Uterus (tissue), 4 donors: ENCODE measurements around the gene RNF168. TPM values are rescaled to one million over a fixed set of nuclear protein-coding genes. Genes with fewer than 3 reads are reported as not detected.
A peak's percentile ranks its signal among the peaks of the same experiment; 100 is the strongest.
"Not testable (repeated sequence)": the region's sequence is repeated elsewhere in the genome, so short reads cannot be mapped to it uniquely, and the experiment has no call there.

Source experiments
- DNase-seq, 2 donors: peaks; one replicate each; pipeline ENCODE4 v3.0.0-alpha.2; 2019 to 2020
- H3K27ac ChIP-seq, 2 donors: fragments of 200-600 bp; sonication (generic); 1 replicate in 1 of 2; 2 replicates in 1 of 2; pipeline ENCODE4 v1.5.1; 2016 to 2018
- H3K27me3 ChIP-seq, 2 donors: fragments of 200-600 bp; sonication (generic); one replicate each; pipeline ENCODE4 v1.5.1; 2018 to 2019; ENCODE audit warnings: control low read depth in 1 of 2
- H3K36me3 ChIP-seq, 2 donors: fragments of 200-600 bp; sonication (generic); one replicate each; pipeline ENCODE4 v1.5.1; 2019; ENCODE audit warnings: control low read depth in 1 of 2
- H3K4me1 ChIP-seq, 2 donors: fragments of 200-600 bp; sonication (generic); one replicate each; pipeline ENCODE4 v1.5.1; 2018 to 2019; ENCODE audit warnings: control low read depth in 1 of 2
- H3K4me3 ChIP-seq, 2 donors: fragments of 200-600 bp; sonication (generic); 1 replicate in 1 of 2; 2 replicates in 1 of 2; pipeline ENCODE4 v1.5.1; 2018 to 2019; ENCODE audit warnings: mild to moderate bottlenecking in 1 of 2
- H3K9me3 ChIP-seq, 2 donors: fragments of 200-600 bp; sonication (generic); one replicate each; pipeline ENCODE4 v1.5.1; 2019; ENCODE audit warnings: control low read depth in 1 of 2
- POLR2A ChIP-seq, 2 donors: fragments of 450-650 bp; IDR thresholded peaks; one replicate each; pipeline ENCODE4 v1.6.1; 2016; ENCODE audit warnings: antibody characterized with exemption in 2 of 2, mild to moderate bottlenecking in 1 of 2, moderate library complexity in 1 of 2
- intact Hi-C: fragments of 100-400 bp; cut with DNase I; formaldehyde crosslinking; loops from one replicate; pipeline ENCODE4 v1.15.1; 2023; ENCODE audit warnings: low total_unique reads
- total RNA-seq, 4 donors: library from RNA; depleted of rRNA in 3 of 4; stranded (reverse); fragments of >200 nt in 3 of 4; gene quantifications; one replicate each; pipeline versions ENCODE4 v1.1.0 to v1.2.4, GENCODE V29; 2014 to 2023
- TF ChIP-seq, protein P1 (sequence below), 4 experiments: fragments of 200-600 bp in 2 of 4; fragments of 450-650 bp in 2 of 4; sonication (generic) in 2 of 4; IDR thresholded peaks; one replicate each; pipeline ENCODE4 v1.5.1; 2016 to 2019; ENCODE audit warnings: antibody characterized with exemption in 4 of 4, mild to moderate bottlenecking in 2 of 4, moderate library complexity in 1 of 4
- donor health status: DM: yes; HTN: yes; CAD: no.

Gene RNF168
- total RNA-seq, 4 donors from 2014 or later: 9.4 to 35.2 (median 18.6) TPM

DNA sequence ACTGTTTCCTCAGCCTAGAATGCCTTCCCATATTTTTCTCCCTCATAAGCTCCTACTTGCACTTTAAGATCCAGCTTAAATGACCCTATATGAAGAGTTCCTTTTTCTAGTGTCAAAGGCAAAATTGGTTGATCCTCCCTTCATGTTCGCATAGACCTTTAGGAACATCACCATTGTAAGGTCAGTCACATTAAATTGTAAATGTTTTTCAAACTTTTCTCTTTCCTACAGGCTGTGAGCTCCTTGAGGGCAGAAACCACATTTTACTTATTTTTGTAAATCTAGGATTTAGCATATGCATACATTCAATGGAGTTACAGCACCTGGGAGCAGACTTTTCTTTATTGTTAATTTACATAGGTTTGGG is 10.8 kb upstream of the RNF168 start:
- Histone ChIP-seq H3K4me3 (no peak overlapping the region), H3K4me1 (no peaks in the 10 kb centered on the region), H3K27ac (no peak overlapping the region), H3K36me3 (no peaks in the 10 kb centered on the region), H3K27me3 (no peaks in the 10 kb centered on the region), H3K9me3 (peaks cover 0 to 9% of the 10 kb centered on the region in 2 donors)
- no peak for TF ChIP-seq POLR2A (IDR thresholded peaks at IDR 0.05)
- TF ChIP-seq, protein P1, sequence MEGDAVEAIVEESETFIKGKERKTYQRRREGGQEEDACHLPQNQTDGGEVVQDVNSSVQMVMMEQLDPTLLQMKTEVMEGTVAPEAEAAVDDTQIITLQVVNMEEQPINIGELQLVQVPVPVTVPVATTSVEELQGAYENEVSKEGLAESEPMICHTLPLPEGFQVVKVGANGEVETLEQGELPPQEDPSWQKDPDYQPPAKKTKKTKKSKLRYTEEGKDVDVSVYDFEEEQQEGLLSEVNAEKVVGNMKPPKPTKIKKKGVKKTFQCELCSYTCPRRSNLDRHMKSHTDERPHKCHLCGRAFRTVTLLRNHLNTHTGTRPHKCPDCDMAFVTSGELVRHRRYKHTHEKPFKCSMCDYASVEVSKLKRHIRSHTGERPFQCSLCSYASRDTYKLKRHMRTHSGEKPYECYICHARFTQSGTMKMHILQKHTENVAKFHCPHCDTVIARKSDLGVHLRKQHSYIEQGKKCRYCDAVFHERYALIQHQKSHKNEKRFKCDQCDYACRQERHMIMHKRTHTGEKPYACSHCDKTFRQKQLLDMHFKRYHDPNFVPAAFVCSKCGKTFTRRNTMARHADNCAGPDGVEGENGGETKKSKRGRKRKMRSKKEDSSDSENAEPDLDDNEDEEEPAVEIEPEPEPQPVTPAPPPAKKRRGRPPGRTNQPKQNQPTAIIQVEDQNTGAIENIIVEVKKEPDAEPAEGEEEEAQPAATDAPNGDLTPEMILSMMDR (IDR thresholded peaks at IDR 0.05): no peak
- intact Hi-C loops: no loop called here
- no peak for DNase-seq

DNA sequence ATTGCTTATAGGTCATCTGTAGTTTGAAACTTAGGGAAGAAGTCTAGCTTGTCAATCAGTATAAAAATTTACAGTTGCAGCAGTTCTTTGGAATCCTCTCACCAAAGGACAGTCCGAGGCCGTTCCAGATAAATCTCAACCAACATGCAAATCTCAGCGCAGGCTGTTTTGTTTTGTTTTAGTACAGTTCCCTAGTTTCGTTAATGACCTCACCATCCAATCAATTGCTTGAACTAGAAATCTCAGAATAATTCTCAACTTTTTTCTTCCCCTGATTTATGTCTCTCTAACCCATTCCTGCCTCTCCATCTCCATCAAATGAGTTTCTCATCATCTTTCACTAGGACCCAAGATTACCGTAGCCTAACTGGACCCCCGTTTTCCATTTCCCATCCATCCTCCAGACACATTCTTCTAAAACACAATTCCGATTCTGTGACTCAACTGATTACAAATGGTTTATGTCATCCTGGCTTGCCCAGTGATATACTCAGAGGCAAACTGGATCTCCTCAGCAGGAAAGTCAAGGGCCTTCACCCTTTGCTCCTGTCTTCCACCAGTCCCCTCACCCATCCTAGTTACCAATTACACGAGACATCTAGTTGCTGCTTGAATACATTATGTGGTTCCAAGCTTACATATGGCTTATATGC is 10.3 kb upstream of the RNF168 start:
- TF ChIP-seq, protein P1 (IDR thresholded peaks at IDR 0.05): no peak
- TF ChIP-seq POLR2A (IDR thresholded peaks at IDR 0.05): no peak
- H3K27me3 ChIP-seq: no peaks in the 10 kb centered on the region
- DNase-seq: no peak
- H3K9me3 ChIP-seq: peaks cover 0 to 4% of the 10 kb centered on the region in 2 donors
- no peak overlapping the region for H3K4me3 ChIP-seq
- intact Hi-C loops: no loop called here
- H3K27ac ChIP-seq: no peak overlapping the region
- H3K4me1 ChIP-seq: no peaks in the 10 kb centered on the region
- no peaks in the 10 kb centered on the region for H3K36me3 ChIP-seq

DNA sequence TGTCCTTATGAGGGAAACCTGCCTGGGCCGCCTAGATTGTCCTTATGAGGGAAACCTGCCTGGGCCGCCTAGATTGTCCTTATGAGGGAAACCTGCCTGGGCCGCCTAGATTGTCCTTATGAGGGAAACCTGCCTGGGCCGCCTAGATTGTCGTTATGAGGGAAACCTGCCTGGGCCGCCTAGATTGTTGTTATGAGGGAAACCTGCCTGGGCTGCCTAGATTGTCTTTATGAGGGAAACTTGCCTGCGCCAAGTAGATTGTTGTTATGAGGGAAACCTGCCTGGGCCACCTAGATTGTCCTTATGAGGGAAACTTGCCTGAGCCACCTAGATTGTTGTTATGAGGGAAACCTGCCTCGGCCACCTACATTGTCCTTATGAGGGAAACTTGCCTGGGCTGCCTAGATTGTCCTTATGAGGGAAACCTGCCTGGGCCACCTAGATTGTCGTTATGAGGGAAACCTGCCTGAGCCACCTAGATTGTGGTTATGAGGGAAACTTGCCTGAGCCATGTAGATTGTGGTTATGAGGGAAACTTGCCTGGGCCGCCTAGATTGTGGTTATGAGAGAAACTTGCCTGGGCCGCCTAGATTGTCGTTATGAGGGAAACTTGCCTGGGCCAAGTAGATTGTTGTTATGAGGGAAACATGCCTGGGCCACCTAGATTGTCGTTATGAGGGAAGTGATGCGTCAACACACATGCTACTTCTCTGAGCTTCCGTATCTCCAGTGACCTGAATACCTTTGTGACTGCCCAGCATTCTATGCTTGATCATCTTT is 8.3 kb upstream of the RNF168 start:
- DNase-seq, H3K9me3 ChIP-seq, H3K27me3 ChIP-seq, H3K36me3 ChIP-seq, H3K27ac ChIP-seq, H3K4me1 ChIP-seq, intact Hi-C loops, H3K4me3 ChIP-seq: not testable (repeated sequence)

DNA sequence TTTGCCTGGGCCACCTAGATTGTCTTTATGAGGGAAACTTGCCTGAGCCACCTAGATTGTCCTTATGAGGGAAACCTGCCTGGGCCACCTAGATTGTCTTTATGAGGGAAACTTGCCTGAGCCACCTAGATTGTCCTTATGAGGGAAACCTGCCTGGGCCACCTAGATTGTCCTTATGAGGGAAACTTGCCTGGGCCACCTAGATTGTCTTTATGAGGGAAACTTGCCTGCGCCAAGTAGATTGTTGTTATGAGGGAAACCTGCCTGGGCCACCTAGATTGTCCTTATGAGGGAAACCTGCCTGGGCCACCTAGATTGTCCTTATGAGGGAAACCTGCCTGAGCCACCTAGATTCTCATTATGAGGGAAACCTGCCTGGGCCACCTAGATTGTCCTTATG is 7.5 kb upstream of the RNF168 start:
- H3K4me3 ChIP-seq, H3K4me1 ChIP-seq, H3K27ac ChIP-seq, H3K36me3 ChIP-seq, intact Hi-C loops, DNase-seq, H3K9me3 ChIP-seq, H3K27me3 ChIP-seq: not testable (repeated sequence)

DNA sequence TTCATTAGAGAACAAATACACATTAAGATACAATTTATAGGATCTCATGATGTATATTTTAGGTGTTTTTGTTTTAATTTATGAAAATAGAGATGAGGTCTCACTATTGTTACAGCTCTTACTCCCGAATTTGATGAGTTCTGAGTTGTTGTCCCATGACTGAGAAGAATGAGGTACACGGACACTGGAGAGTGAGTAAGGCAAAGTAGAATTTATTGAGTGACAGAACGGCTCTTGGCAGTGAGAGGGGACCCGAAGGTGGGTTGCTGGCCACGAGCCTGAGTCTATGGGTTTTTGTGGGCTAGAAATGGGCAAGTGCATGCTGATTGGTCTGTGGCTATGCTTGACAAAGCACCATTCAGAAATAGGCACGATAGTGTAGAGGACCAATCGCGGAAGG is 3.1 kb upstream of the RNF168 start:
- Histone ChIP-seq H3K36me3 (no peaks in the 10 kb centered on the region), H3K4me3 (no peak overlapping the region), H3K27ac (no peak overlapping the region), H3K27me3 (no peaks in the 10 kb centered on the region), H3K4me1 (no peaks in the 10 kb centered on the region), H3K9me3 (no peaks in the 10 kb centered on the region)
- DNase-seq: no peak
- TF ChIP-seq, protein P1 (IDR thresholded peaks at IDR 0.05): no peak
- no peak for TF ChIP-seq POLR2A (IDR thresholded peaks at IDR 0.05)
- intact Hi-C loops: no loop called here

DNA sequence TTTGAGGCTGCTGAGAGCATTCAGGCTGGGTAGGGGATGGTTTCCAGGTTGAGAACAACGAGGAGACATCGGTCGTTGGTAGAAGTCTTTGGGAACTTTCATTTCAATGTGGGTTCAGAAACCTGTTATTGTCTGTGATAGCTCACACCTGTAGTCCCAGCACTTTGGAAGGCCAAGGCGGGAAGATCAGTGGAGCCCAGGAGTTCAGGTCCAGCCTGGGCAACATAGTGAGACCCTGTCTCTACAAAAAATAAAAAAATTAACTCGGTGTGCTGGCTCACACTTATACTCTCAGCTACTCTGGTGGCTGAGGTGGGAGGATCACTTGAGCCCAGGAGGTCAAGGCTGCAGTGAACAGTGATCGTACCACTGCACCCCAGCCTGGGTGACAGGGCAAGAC is 988 bp upstream of the RNF168 start:
- no peak for DNase-seq
- no peaks in the 10 kb centered on the region for H3K27me3 ChIP-seq
- H3K4me3 ChIP-seq: no peak overlapping the region
- peak overlapping the region; percentile 91 to 99 for H3K27ac ChIP-seq
- H3K9me3 ChIP-seq: no peaks in the 10 kb centered on the region
- no peaks in the 10 kb centered on the region for H3K4me1 ChIP-seq
- intact Hi-C loops: no loop called here
- H3K36me3 ChIP-seq: no peaks in the 10 kb centered on the region
- no peak for TF ChIP-seq POLR2A (IDR thresholded peaks at IDR 0.05)
- TF ChIP-seq, protein P1 (IDR thresholded peaks at IDR 0.05): no peak

DNA sequence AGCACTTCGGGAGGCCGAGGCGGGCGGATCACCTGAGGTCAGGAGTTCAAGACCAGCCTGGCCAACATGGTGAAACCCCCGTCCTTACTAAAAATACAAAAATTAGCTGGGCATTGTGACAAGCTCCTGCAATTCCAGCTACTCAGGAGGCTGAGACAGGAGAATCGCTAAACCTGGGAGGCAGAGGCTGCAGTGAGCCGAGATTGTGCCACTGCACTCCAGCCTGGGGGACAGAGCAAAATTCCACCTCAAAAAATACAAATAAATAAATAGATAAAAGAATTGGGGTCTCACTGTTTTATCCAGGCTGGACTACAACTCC is 470 bp upstream of the RNF168 start:
- intact Hi-C loops, H3K27me3 ChIP-seq, DNase-seq, H3K4me1 ChIP-seq, H3K9me3 ChIP-seq, H3K36me3 ChIP-seq: not testable (repeated sequence)
- peak overlapping the region; percentile 77 to 98 for H3K4me3 ChIP-seq
- peak overlapping the region; percentile 91 to 99 for H3K27ac ChIP-seq
